NCI-H2227 (cell line): Measurements from ENCODE around the gene MARCHF3.

Experiments
- DNase-seq: peaks from one replicate; lab custom pipeline; 2025; ENCODE audit not compliant: unreplicated experiment; lab: John Stamatoyannopoulos, UW

MARCHF3 gene

GRCh38 chr5:126987271-126987899, 43.0 kb downstream of the MARCHF3 start:
- no peak for DNase-seq

DNA sequence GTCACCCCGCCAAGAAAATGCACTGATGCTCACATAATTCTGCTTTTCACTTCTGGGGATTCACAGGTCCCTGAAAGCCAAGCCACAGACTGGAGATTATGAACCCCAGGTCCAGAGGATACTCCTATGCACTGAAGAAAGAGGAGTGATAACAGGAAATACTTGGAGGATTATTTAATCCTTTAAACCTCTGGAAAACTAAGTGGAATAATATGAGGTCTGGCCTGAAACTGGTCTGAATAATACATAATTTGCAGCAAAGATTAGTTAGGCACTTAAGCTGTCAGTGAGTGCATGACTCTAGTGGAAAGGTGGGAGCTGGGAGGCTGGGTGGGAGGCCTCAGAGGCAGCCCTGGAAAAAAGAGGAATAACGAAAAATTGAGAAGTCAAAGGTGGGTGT, 45.7 kb downstream of the MARCHF3 start:
- no peak for DNase-seq

GRCh38 chr5:126983874-126984266, 46.5 kb downstream of the MARCHF3 start:
- DNase-seq: no peak

- DNase-seq: no peak
Observed at GRCh38 chr5:126982926-126983873, 47.2 kb downstream of the MARCHF3 start.

DNA sequence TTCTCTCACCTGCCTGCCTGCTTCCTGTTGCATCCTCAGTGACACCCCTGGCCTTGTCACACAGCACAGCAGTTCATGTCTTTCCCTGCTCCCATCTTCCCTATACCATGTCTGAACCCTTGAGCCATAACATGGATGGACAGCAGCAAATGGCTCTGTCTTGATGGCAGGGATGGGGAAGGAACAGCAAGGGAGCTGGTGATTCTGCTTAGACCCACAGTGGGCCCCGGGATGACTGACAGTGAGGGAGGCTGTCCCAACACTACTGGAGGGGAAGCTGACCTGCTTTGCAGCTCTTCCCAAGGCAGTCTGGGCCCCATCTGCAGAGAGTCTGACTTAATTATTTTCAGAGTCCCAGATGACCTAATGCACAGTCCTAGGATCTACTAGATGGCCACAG, 48.2 kb downstream of the MARCHF3 start:
- DNase-seq: no peak

- DNase-seq: no peak
Observed at GRCh38 chr5:126981701-126982100, 48.7 kb downstream of the MARCHF3 start.

DNA sequence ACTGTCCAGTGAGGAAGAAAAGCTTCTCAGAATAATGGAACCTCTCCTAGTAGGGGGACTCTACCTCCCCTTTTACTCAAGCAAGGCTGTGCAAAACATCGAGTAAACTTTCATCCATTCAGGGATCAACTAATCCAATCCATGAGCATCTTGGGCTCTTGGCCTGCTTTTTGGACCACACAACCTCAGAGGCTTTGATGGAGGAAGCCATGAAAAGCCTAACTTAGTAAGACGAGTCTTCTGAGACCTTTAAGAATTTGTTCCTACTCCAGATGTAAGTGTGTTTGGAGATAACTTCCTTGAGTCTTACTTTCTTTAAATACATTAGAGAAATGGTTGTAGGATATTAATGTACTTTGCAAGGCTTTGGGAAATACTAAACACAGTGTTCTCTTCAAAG, 49.1 kb downstream of the MARCHF3 start:
- DNase-seq: no peak

DNA sequence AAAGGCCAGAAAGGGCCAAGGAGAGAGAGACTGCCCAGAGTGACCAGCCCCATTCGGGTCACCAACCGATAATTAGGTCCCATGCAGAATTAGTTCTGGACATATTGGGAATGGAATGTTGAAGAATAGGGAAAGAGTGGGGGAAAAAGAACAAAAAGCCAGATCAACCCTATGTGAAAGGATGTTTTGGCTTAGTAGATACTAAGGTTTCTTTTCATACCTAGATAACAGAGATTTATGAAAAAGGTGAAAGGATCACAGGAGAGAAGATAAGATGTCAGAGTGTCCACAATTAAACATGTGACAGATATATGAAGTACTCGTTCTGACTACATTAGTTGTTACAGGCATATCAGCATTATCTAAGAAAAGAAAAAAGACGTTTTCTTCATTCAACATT, 52.1 kb downstream of the MARCHF3 start:
- no peak for DNase-seq

DNA sequence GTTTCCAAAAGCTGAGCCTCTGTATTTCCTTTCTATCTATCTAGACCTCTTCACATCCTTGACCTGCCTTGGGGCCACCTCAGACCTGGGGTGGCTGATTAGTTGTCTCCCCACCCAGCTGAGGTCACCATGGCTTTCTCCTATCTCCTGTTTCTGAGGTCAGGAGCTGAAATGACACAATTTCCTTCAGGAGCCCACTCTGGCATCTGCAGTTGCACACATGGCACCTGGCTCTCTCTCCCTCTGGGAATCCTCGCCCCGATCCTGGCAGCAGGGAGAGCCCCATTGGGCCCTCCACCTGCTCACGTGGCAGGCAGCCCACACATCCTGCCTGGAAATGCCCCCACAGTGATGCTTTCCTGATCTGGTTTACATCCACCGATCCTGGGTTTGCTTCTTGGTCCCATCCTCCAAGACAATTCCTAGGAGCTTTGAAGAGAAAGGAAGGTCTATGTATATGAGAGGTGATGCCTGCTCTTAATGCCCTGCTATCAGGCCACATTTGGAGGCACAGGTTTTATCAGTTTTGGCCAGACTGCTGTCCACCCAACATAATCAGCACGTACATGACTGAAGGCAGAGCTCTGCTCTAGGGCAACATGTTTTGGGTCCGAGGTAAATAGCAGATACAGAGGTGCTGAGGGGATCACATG, 53.7 kb downstream of the MARCHF3 start:
- no peak for DNase-seq

- no peak for DNase-seq
Observed at GRCh38 chr5:126975796-126976195, 54.6 kb downstream of the MARCHF3 start.

- DNase-seq: no peak
Observed at GRCh38 chr5:126973193-126973592, 57.2 kb downstream of the MARCHF3 start.

DNA sequence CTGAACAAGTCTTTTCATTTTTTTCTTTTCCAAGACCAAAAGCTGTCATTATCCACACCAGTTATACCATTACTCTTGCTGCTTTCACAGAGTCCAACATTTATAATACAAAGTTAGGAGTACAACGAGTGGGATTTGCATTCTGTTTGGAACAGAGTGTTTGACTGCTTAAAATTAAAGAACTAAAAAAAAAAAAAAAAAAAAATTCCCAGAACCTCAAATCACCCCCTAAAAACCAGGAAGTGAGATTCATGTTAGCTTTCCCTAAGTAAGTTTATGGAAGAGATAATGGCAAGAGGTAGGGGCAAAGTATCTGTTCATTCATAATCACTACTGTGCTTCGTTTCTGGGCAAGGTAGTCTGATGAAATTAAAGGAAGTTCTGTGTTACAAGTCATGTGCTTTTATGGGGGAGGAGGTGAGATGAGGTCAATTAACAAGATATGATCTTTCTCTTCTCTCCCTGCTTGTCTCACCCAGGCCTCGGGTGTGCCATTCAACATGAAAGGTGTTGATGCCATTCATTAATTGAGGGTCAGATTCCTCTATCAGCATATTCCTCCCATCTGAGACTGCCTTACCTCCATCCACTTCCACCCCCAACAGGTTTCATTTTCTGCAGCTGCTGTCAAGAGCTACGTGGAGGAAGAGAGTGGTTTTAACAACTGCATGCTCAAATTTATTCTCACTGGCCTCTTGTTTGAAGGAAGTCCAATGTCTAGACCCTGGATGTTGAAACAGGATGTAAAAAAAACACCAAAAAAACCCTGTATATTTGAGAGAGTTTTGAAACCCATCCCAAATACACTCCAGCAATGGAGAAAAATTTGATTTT, 58.1 kb downstream of the MARCHF3 start:
- peak; percentile 12 for DNase-seq

GRCh38 chr5:126971455-126972031, 58.8 kb downstream of the MARCHF3 start:
- DNase-seq: no peak

- no peak for DNase-seq
Observed at GRCh38 chr5:126970517-126971017, 59.8 kb downstream of the MARCHF3 start.

DNA sequence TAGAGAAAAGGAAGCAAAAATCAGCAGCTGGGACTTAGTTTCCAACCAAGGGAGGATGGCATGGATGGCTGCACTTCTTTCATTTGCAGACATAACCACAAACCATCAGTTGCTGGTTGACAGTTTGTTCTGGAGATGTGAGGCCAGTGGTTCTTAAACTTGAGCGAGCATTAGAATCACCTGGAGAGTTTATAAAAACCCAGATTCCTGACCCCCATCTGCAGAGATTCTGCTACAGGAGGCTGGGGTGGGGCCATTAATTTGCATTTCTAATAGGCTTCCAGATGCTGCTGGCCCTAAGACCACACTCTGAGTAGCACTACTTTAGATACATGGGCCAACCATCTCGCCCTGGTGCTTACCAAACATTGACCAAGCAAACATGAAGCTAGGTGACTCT, 60.8 kb downstream of the MARCHF3 start:
- no peak for DNase-seq

DNA sequence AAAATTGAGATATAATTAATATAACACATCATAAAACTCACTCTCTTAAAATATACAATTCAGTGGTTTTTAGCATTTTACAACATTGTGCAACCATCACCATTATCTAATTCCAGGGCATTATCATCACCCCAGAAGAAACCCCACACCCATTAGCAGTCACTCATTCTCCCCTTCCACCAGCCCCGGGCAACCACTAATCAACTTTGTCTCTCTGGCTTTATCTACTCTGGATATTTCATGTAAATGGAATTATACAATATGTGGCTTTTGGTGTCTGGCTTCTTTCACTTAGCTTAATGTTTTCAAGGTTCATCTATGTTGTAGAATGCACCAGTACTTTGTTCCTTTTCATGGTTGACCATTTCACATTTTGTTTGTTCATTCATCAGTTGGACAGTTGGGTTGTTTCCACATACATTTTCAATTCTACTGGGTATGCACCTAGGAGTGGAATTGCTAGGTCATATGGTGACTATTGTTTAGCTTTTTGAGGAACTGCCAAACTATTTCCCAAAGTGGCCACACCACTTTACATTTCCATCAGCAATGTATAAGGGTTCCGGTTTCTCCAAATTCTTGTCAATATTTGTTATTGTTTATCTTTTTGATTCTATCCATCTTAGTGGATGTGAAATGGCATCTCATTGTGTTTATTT, 62.4 kb downstream of the MARCHF3 start:
- DNase-seq: no peak

GRCh38 chr5:126965487-126965886, 64.9 kb downstream of the MARCHF3 start:
- DNase-seq: no peak

- DNase-seq: no peak
Observed at GRCh38 chr5:126965061-126965475, 65.3 kb downstream of the MARCHF3 start.

DNA sequence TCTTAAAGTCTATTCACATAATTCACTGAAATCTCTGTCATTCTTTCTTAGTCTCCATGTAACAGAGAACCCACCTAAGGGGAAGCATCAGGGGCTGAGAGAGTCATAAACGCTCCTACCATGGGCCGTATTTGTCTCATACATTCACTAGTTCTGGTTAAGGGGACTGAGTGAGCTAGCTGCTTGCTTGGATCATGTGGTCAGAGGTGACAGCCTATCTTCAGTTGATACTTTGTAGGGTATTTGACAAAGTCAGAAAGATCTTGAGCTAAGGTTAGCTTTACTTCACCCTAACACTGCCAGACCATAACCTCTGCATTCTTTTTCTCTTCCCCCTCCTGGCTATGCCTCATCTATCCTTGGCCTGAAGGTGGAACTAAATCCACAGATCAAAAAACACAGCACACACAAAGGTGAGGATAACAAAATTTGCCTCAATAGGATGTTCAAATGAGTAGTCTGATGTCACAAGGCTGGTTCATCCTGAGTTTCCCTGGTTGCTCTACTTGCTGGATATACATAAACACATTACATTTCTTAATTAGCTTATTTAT, 66.5 kb downstream of the MARCHF3 start:
- DNase-seq: no peak

GRCh38 chr5:126961702-126962101, 68.7 kb downstream of the MARCHF3 start:
- peak; percentile 12 for DNase-seq
